PFSK-1 (cell line): ENCODE results near the gene SIL1.

Source experiments
- FOXP2 ChIP-seq: optimal IDR thresholded peaks from 2 replicates; pipeline ENCODE3; 2011; ENCODE audit warnings: borderline replicate concordance, control low read depth, inconsistent platforms; ENCODE audit not compliant: insufficient read depth; ENCODE audit errors: extremely low read length, extremely low read depth
- POLR2AphosphoS5 ChIP-seq: IDR thresholded peaks from 2 replicates; pipeline ENCODE4 v1.6.1; 2012; ENCODE audit warnings: low read depth, mild to moderate bottlenecking, control low read depth, low read length, moderate library complexity
- REST ChIP-seq, 2 experiments: IDR thresholded peaks; 2 replicates each; pipeline versions ENCODE4 v1.6.1 to v1.8.0; 2011 to 2012; ENCODE audit warnings: low read depth in 2 of 2, low read length in 2 of 2, control low read depth in 1 of 2, inconsistent platforms in 1 of 2, mild to moderate bottlenecking in 1 of 2, moderate library complexity in 1 of 2; ENCODE audit not compliant: insufficient read depth in 1 of 2
- SIN3A ChIP-seq: IDR thresholded peaks from 2 replicates; pipeline ENCODE4 v1.6.1; 2012; ENCODE audit warnings: mild to moderate bottlenecking, low read length, moderate library complexity, borderline replicate concordance; ENCODE audit not compliant: insufficient read depth
- TAF1 ChIP-seq: IDR thresholded peaks from 2 replicates; pipeline ENCODE4 v1.6.1; 2012; ENCODE audit warnings: low read length, control low read depth, borderline replicate concordance; ENCODE audit not compliant: insufficient read depth

The SIL1 gene

GRCh38 chr5:139038613-139039305 lies 159.4 kb downstream of the SIL1 start:
- TF ChIP-seq SIN3A, result no peak
- TF ChIP-seq REST (IDR thresholded peaks at IDR 0.05; ENCODE audit: insufficient read depth in 1 of 2, low read depth in 2 of 2, low read length in 2 of 2), result no peak
- TF ChIP-seq FOXP2, result no peak
- TF ChIP-seq TAF1, result no peak
- no peak for TF ChIP-seq POLR2AphosphoS5

- TF ChIP-seq FOXP2 (no peak), POLR2AphosphoS5 (no peak), REST (IDR thresholded peaks at IDR 0.05; ENCODE audit: insufficient read depth in 1 of 2, low read depth in 2 of 2, low read length in 2 of 2) (no peak), TAF1 (no peak), SIN3A (no peak)
These were observed 160.4 kb downstream of the SIL1 start for GRCh38 chr5:139037732-139038131.

GRCh38 chr5:139027150-139027549 lies 171.0 kb downstream of the SIL1 start:
- TF ChIP-seq FOXP2 (no peak), POLR2AphosphoS5 (no peak), REST (IDR thresholded peaks at IDR 0.05; ENCODE audit: insufficient read depth in 1 of 2, low read depth in 2 of 2, low read length in 2 of 2) (no peak), SIN3A (no peak), TAF1 (no peak)

GRCh38 chr5:139025651-139026050 lies 172.5 kb downstream of the SIL1 start:
- TF ChIP-seq TAF1, result no peak
- TF ChIP-seq REST (IDR thresholded peaks at IDR 0.05; ENCODE audit: insufficient read depth in 1 of 2, low read depth in 2 of 2, low read length in 2 of 2), result no peak
- no peak for TF ChIP-seq FOXP2
- TF ChIP-seq POLR2AphosphoS5, result no peak
- TF ChIP-seq SIN3A, result no peak

- TF ChIP-seq SIN3A (no peak), FOXP2 (no peak), TAF1 (no peak), POLR2AphosphoS5 (no peak), REST (IDR thresholded peaks at IDR 0.05; ENCODE audit: insufficient read depth in 1 of 2, low read depth in 2 of 2, low read length in 2 of 2) (no peak)
These were observed 174.9 kb downstream of the SIL1 start for GRCh38 chr5:139023286-139023685.
